ENCODE measurements around the gene APOC4. TPM values are rescaled to one million over a fixed set of nuclear protein-coding genes. Genes with fewer than 3 reads are reported as not detected.

Gene APOC4
- not detected in 2 replicates for total RNA-seq

- no peak for DNase-seq (ENCODE audit: low read depth)
- no peak within 1 kb of the TSS for H3K4me3 ChIP-seq (ENCODE audit: low read depth, low read length)
- TF ChIP-seq CTCF (conservative IDR thresholded peaks at IDR 0.05; ENCODE audit: low read depth, low read length): no peak
These were observed at the start of gene APOC4 for GRCh38 chr19:44942067-44942571. Gene APOC4 (plus strand): TSS chr19:44942237. CDS start chr19:44942278, 41 bp downstream.

- TF ChIP-seq CTCF (conservative IDR thresholded peaks at IDR 0.05; ENCODE audit: low read depth, low read length): no peak
- H3K4me3 ChIP-seq (ENCODE audit: low read depth, low read length): no peak overlapping the region
- DNase-seq (ENCODE audit: low read depth): no peak
These were observed 49.1 kb upstream of the APOC4 start for GRCh38 chr19:44892932-44893331.

GRCh38 chr19:44893332-44894051 is 48.5 kb upstream of the APOC4 start:
- no peak for TF ChIP-seq CTCF (conservative IDR thresholded peaks at IDR 0.05; ENCODE audit: low read depth, low read length)

GRCh38 chr19:44894052-44894400 is 48.0 kb upstream of the APOC4 start:
- TF ChIP-seq CTCF (conservative IDR thresholded peaks at IDR 0.05; ENCODE audit: low read depth, low read length): no peak
- H3K4me3 ChIP-seq (ENCODE audit: low read depth, low read length): no peak overlapping the region
- no peak for DNase-seq (ENCODE audit: low read depth)

More at GRCh38 chr19:44893332-44894051, 48.5 kb upstream of the APOC4 start:
- no peak for DNase-seq (ENCODE audit: low read depth)
- no peak overlapping the region for H3K4me3 ChIP-seq (ENCODE audit: low read depth, low read length)

- no peak for DNase-seq (ENCODE audit: low read depth)
- no peak overlapping the region for H3K4me3 ChIP-seq (ENCODE audit: low read depth, low read length)
- no peak for TF ChIP-seq CTCF (conservative IDR thresholded peaks at IDR 0.05; ENCODE audit: low read depth, low read length)
These were observed 47.1 kb upstream of the APOC4 start for GRCh38 chr19:44894946-44895345.

- H3K4me3 ChIP-seq (ENCODE audit: low read depth, low read length): no peak overlapping the region
- no peak for DNase-seq (ENCODE audit: low read depth)
- TF ChIP-seq CTCF (conservative IDR thresholded peaks at IDR 0.05; ENCODE audit: low read depth, low read length): no peak
These were observed 44.2 kb upstream of the APOC4 start for GRCh38 chr19:44897835-44898234.

Measured in epithelial cell of proximal tubule (primary cell).